Mesenchymal stem cell (in vitro differentiated cells and primary cell): ENCODE measurements around the gene MAP4K5.
A peak's percentile ranks its signal among the peaks of the same experiment; 100 is the strongest.

Experiments
- DNase-seq: peaks from one replicate; pipeline ENCODE4 v3.0.0-alpha.2; 2013
- H2AFZ ChIP-seq: one replicate; pipeline ENCODE4 v1.6.1; 2013; ENCODE audit warnings: low read depth, mild to moderate bottlenecking, control low read depth, inconsistent platforms, low read length, moderate library complexity
- H2AK5ac ChIP-seq: 2 replicates; pipeline ENCODE4 v1.6.1; 2013; ENCODE audit warnings: low read length, moderate library complexity, mild to moderate bottlenecking, inconsistent platforms; ENCODE audit not compliant: severe bottlenecking
- H2BK120ac ChIP-seq: one replicate; pipeline ENCODE4 v1.6.1; 2013; ENCODE audit warnings: low read depth, mild to moderate bottlenecking, inconsistent platforms, low read length, moderate library complexity
- H2BK12ac ChIP-seq, 2 experiments: one replicate each; pipeline ENCODE4 v1.6.1; 2013; ENCODE audit warnings: inconsistent platforms in 2 of 2, low read length in 2 of 2, mild to moderate bottlenecking in 2 of 2, moderate library complexity in 2 of 2, control low read depth in 1 of 2
- H2BK15ac ChIP-seq: one replicate; pipeline ENCODE4 v1.6.1; 2013; ENCODE audit warnings: mild to moderate bottlenecking, low read depth, inconsistent platforms; ENCODE audit not compliant: poor library complexity, severe bottlenecking
- H2BK5ac ChIP-seq: 2 replicates; pipeline ENCODE4 v1.6.1; 2013; ENCODE audit warnings: low read depth, mild to moderate bottlenecking, low read length, control low read depth, inconsistent platforms; ENCODE audit not compliant: poor library complexity, severe bottlenecking
- H3K14ac ChIP-seq, 2 experiments: one replicate each; pipeline ENCODE4 v1.6.1; 2013; ENCODE audit warnings: inconsistent platforms in 2 of 2, low read length in 2 of 2, control low read depth in 1 of 2, mild to moderate bottlenecking in 1 of 2, moderate library complexity in 1 of 2
- H3K18ac ChIP-seq, 2 experiments: one replicate each; pipeline ENCODE4 v1.6.1; 2013; ENCODE audit warnings: inconsistent platforms in 2 of 2, low read length in 2 of 2, control low read depth in 1 of 2, low read depth in 1 of 2, mild to moderate bottlenecking in 1 of 2
- H3K23ac ChIP-seq, 2 experiments: one replicate each; pipeline ENCODE4 v1.6.1; 2013; ENCODE audit warnings: inconsistent platforms in 2 of 2, low read length in 2 of 2, mild to moderate bottlenecking in 2 of 2, moderate library complexity in 2 of 2, control low read depth in 1 of 2
- H3K27ac ChIP-seq: 2 replicates; pipeline ENCODE4 v1.5.1; 2013; ENCODE audit warnings: mild to moderate bottlenecking, moderate library complexity, low read length, control low read depth, inconsistent platforms; ENCODE audit not compliant: poor library complexity, severe bottlenecking
- H3K27me3 ChIP-seq, 2 experiments: 2 replicates each; pipeline versions ENCODE4 v1.6.1 to v1.7.0; 2013; ENCODE audit warnings: low read length in 2 of 2, mild to moderate bottlenecking in 2 of 2, moderate library complexity in 2 of 2, control low read depth in 1 of 2, inconsistent platforms in 1 of 2; ENCODE audit not compliant: control insufficient read depth in 1 of 2, insufficient read depth in 1 of 2
- H3K36me3 ChIP-seq, 2 experiments: 2 replicates each; pipeline versions ENCODE4 v1.6.1 to v1.7.0; 2013; ENCODE audit warnings: low read length in 2 of 2, control low read depth in 1 of 2, inconsistent platforms in 1 of 2, low read depth in 1 of 2, mild to moderate bottlenecking in 1 of 2; ENCODE audit not compliant: insufficient read depth in 2 of 2, control insufficient read depth in 1 of 2
- H3K4ac ChIP-seq, 2 experiments: one replicate each; pipeline ENCODE4 v1.6.1; 2013; ENCODE audit warnings: inconsistent platforms in 2 of 2, low read length in 2 of 2, mild to moderate bottlenecking in 2 of 2, moderate library complexity in 2 of 2, control low read depth in 1 of 2, low read depth in 1 of 2
- H3K4me1 ChIP-seq: 2 replicates; pipeline ENCODE4 v1.6.1; 2013; ENCODE audit warnings: low read depth, low read length, control low read depth; ENCODE audit not compliant: control insufficient read depth, insufficient read depth
- H3K4me2 ChIP-seq: 2 replicates; pipeline ENCODE4 v1.6.1; 2013; ENCODE audit warnings: low read length, mild to moderate bottlenecking, inconsistent platforms; ENCODE audit not compliant: poor library complexity, severe bottlenecking
- H3K4me3 ChIP-seq, 2 experiments: 2 replicates each; pipeline versions ENCODE4 v1.5.1 to v1.7.0; 2013; ENCODE audit warnings: low read length in 2 of 2, mild to moderate bottlenecking in 2 of 2, control low read depth in 1 of 2, low read depth in 1 of 2; ENCODE audit not compliant: insufficient read depth in 1 of 2
- H3K79me1 ChIP-seq: replicated peaks from 2 replicates; pipeline ENCODE4 v1.6.1; 2013; ENCODE audit warnings: mild to moderate bottlenecking, control low read depth, low read length, inconsistent platforms; ENCODE audit not compliant: poor library complexity, severe bottlenecking
- H3K9ac ChIP-seq: 2 replicates; pipeline ENCODE4 v1.7.0; 2013; ENCODE audit warnings: mild to moderate bottlenecking, low read length, moderate library complexity
- H3K9me3 ChIP-seq: 2 replicates; pipeline ENCODE4 v1.7.0; 2013; ENCODE audit warnings: mild to moderate bottlenecking, low read length; ENCODE audit not compliant: control insufficient read depth
- H4K8ac ChIP-seq: one replicate; pipeline ENCODE4 v1.6.1; 2013; ENCODE audit warnings: inconsistent platforms, mild to moderate bottlenecking, low read length, moderate library complexity
- H4K91ac ChIP-seq: one replicate; pipeline ENCODE4 v1.6.1; 2013; ENCODE audit warnings: mild to moderate bottlenecking, low read length, inconsistent platforms
- WGBS: methylation state at CpG from one replicate; pipeline ENCODE4 v1.1.7; 2013; ENCODE audit warnings: mixed read lengths; 5-methylcytosine and 5-hydroxymethylcytosine counted together

The MAP4K5 gene

GRCh38 chr14:50423529-50423928 lies 108.8 kb downstream of the MAP4K5 start:
- H3K27me3 ChIP-seq = no peaks in the 10 kb centered on the region
- H2BK120ac ChIP-seq = no peak overlapping the region
- no peak overlapping the region for H3K4me3 ChIP-seq
- H2BK15ac ChIP-seq = no peak overlapping the region
- WGBS = 97% methylated on average over 3 of the region's 3 CpGs
- H3K18ac ChIP-seq = no peak overlapping the region
- no peak overlapping the region for H3K14ac ChIP-seq
- H3K79me1 ChIP-seq = peaks cover 8% of the 10 kb centered on the region
- no peak overlapping the region for H3K4me2 ChIP-seq
- H4K91ac ChIP-seq = no peak overlapping the region
- H2BK5ac ChIP-seq = no peak overlapping the region
- peaks cover 3% of the 10 kb centered on the region for H3K4me1 ChIP-seq
- no peak overlapping the region for H4K8ac ChIP-seq
- H2BK12ac ChIP-seq = no peak overlapping the region
- H3K9ac ChIP-seq = no peak overlapping the region
- H3K27ac ChIP-seq = no peak overlapping the region
- H3K23ac ChIP-seq = no peak overlapping the region
- DNase-seq = no peak
- H2AK5ac ChIP-seq = no peak overlapping the region
- no peak overlapping the region for H3K4ac ChIP-seq
- peaks cover 14 to 83% of the 10 kb centered on the region in 2 experiments for H3K36me3 ChIP-seq
- no peaks in the 10 kb centered on the region for H3K9me3 ChIP-seq
- H2AFZ ChIP-seq = no peak overlapping the region

DNA sequence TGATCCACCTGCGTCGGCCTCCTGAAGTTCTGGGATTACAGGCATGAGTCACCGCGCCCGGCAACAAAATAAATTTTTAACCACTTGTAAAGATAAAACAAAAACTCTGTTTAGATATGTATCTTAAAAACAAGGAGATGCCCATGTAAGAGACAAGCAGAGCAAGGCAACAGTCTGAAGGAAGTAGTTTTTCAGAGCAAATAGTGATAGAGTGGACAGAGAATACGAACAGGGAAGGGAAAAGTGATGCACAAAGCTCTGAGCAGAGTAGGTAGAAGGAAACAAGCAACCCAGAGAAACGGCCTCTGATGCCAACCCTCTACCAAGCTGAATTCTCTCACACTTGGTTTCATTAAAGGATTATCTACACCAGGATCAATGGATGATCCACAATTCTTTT lies 110.9 kb downstream of the MAP4K5 start:
- Histone ChIP-seq H3K4ac (no peak overlapping the region), H2AK5ac (no peak overlapping the region), H2BK12ac (no peak overlapping the region), H2BK5ac (no peak overlapping the region), H3K18ac (no peak overlapping the region), H3K14ac (no peak overlapping the region), H2BK15ac (no peak overlapping the region), H3K23ac (no peak overlapping the region), H2AFZ (no peak overlapping the region), H3K9me3 (no peaks in the 10 kb centered on the region), H3K4me1 (peaks cover 3% of the 10 kb centered on the region), H4K91ac (no peak overlapping the region), H2BK120ac (no peak overlapping the region), H3K36me3 (peaks cover 19 to 81% of the 10 kb centered on the region in 2 experiments), H3K9ac (no peak overlapping the region), H4K8ac (no peak overlapping the region), H3K27me3 (no peaks in the 10 kb centered on the region), H3K4me2 (no peak overlapping the region), H3K79me1 (peaks cover 8% of the 10 kb centered on the region), H3K27ac (no peak overlapping the region), H3K4me3 (no peak overlapping the region)
- no peak for DNase-seq
- WGBS = 100% methylated on average over 2 of the region's 7 CpGs

- Histone ChIP-seq H3K14ac (no peak overlapping the region), H2AK5ac (no peak overlapping the region), H3K9me3 (no peaks in the 10 kb centered on the region), H4K91ac (no peak overlapping the region), H2BK12ac (no peak overlapping the region), H3K18ac (peak overlapping the region in 1 of 2 experiments; percentile 40), H3K27me3 (no peaks in the 10 kb centered on the region), H3K4me3 (no peak overlapping the region), H3K4ac (no peak overlapping the region), H3K4me1 (no peaks in the 10 kb centered on the region), H2AFZ (no peak overlapping the region), H3K9ac (no peak overlapping the region), H3K4me2 (no peak overlapping the region), H2BK5ac (no peak overlapping the region), H3K36me3 (peaks cover 17 to 62% of the 10 kb centered on the region in 2 experiments), H3K79me1 (peaks cover 7% of the 10 kb centered on the region), H4K8ac (no peak overlapping the region), H2BK120ac (no peak overlapping the region), H2BK15ac (no peak overlapping the region), H3K23ac (no peak overlapping the region), H3K27ac (no peak overlapping the region)
- no peak for DNase-seq
- 100% methylated on average over 2 of the region's 2 CpGs for WGBS
Measured at GRCh38 chr14:50417853-50418252, 114.5 kb downstream of the MAP4K5 start.

- no peak overlapping the region for H2AFZ ChIP-seq
- WGBS = 31% methylated on average over 1 of the region's 1 CpG
Measured at GRCh38 chr14:50410921-50411320, 121.4 kb downstream of the MAP4K5 start.

More at GRCh38 chr14:50410921-50411320, 121.4 kb downstream of the MAP4K5 start:
- no peak overlapping the region for H2BK12ac ChIP-seq
- H2BK15ac ChIP-seq = no peak overlapping the region
- no peak overlapping the region for H3K27ac ChIP-seq
- no peak overlapping the region for H3K23ac ChIP-seq
- peaks cover 2% of the 10 kb centered on the region for H3K79me1 ChIP-seq
- no peak overlapping the region for H3K18ac ChIP-seq
- peaks cover 0 to 7% of the 10 kb centered on the region in 2 experiments for H3K36me3 ChIP-seq
- no peak overlapping the region for H3K4me2 ChIP-seq
- no peak overlapping the region for H4K8ac ChIP-seq
- H3K4ac ChIP-seq = no peak overlapping the region
- H3K9ac ChIP-seq = no peak overlapping the region
- H3K9me3 ChIP-seq = no peaks in the 10 kb centered on the region
- no peaks in the 10 kb centered on the region for H3K27me3 ChIP-seq
- no peaks in the 10 kb centered on the region for H3K4me1 ChIP-seq
- no peak overlapping the region for H2AK5ac ChIP-seq
- no peak overlapping the region for H4K91ac ChIP-seq
- H3K14ac ChIP-seq = no peak overlapping the region
- no peak overlapping the region for H3K4me3 ChIP-seq
- no peak overlapping the region for H2BK5ac ChIP-seq
- peak; percentile 77 for DNase-seq
- H2BK120ac ChIP-seq = no peak overlapping the region
